Right renal cortex interstitium (tissue), 3 donors: ENCODE measurements around the gene HTR2C. TPM values are rescaled to one million over a fixed set of nuclear protein-coding genes. Genes with fewer than 3 reads are reported as not detected.

Experiments
- DNase-seq, 3 donors: peaks; one replicate each; pipeline ENCODE4 v3.0.0-alpha.2; 2013; ENCODE audit warnings: low read depth in 3 of 3, low spot score in 2 of 3
- polyA plus RNA-seq, 3 donors: library from polyadenylated mRNA; unstranded; fragments of 120-200 nt; gene quantifications; one replicate each; pipeline ENCODE4 v1.2.1, GENCODE V29; 2013; ENCODE audit not compliant: insufficient read length in 3 of 3

Gene HTR2C
- polyA plus RNA-seq, 3 donors, result 0.53 to 0.95 (median 0.58) TPM

DNA sequence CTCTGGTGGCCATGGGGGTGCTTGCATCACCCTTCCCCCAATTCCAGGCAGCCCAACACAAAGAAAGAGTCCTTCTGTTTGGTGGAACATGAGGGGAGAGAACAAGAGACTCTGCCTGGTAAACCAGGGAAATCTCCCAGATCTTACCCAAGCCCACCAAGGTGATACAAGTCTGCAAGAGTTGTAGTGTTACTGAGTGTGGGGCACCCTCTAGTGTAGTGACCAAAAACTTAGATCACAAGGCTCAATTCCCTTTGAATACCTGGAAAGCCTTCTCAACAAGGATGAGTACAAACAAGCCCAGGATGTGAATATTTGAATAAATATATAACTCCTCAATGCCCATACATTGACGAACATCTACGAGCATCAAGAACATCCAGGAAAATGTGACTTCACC lies 368.8 kb downstream of the HTR2C start:
- DNase-seq, result no peak
